SK-N-SH (cell line): ENCODE measurements around the gene JMJD7. TPM values are rescaled to one million over a fixed set of nuclear protein-coding genes. Genes with fewer than 3 reads are reported as not detected.

ENCODE experiments used
- CTCF ChIA-PET: fragments of 300-600, 350-600 bp; formaldehyde crosslinking; extraction: SDS; loops from one replicate; lab custom pipeline; 2021; lab: Yijun Ruan, JAX
- POLR2A ChIA-PET: fragments of 350-600 bp; sonication (Branson Sonifier 250); formaldehyde crosslinking; extraction: SDS; loops from one replicate; lab custom pipeline; 2020; ENCODE audit warnings: antibody characterized with exemption, inconsistent platforms; lab: Yijun Ruan, JAX
- DNase-seq: peaks from one replicate; pipeline ENCODE4 v3.0.0; 2012
- H2AFZ ChIP-seq: fragments of 200-600 bp; sonication (generic); 2 replicates; pipeline ENCODE4 v1.8.1; 2016; ENCODE audit warnings: antibody characterized with exemption, mild to moderate bottlenecking, low read depth
- H3F3A ChIP-seq: fragments of 200-600 bp; sonication (generic); replicated peaks from 2 replicates; pipeline ENCODE3; 2016; ENCODE audit warnings: antibody characterized with exemption, mild to moderate bottlenecking; ENCODE audit not compliant: insufficient read depth
- H3K27ac ChIP-seq, 2 experiments: fragments of 200-500 bp in 1 of 2; fragments of 200-600 bp in 1 of 2; sonication (Bioruptor generic) in 1 of 2; sonication (generic), shearing (Covaris generic) in 1 of 2; 2 replicates each; pipeline versions ENCODE4 v1.5.1 to v1.6.1; 2014 to 2016; ENCODE audit warnings: low read depth in 2 of 2, inconsistent platforms in 1 of 2, low read length in 1 of 2, mild to moderate bottlenecking in 1 of 2, mixed read lengths in 1 of 2
- H3K27me3 ChIP-seq: fragments of 200-600 bp; sonication (generic), shearing (Covaris generic); 2 replicates; pipeline ENCODE4 v1.6.1; 2016; ENCODE audit warnings: mixed run types; ENCODE audit not compliant: insufficient read depth
- H3K36me3 ChIP-seq, 2 experiments: fragments of 200-500 bp in 1 of 2; fragments of 200-600 bp in 1 of 2; sonication (Bioruptor generic) in 1 of 2; sonication (generic) in 1 of 2; replicated peaks in 1 of 2; 2 replicates each; pipeline versions ENCODE3 to v1.5.1; 2014 to 2016; ENCODE audit warnings: low read length in 1 of 2, mild to moderate bottlenecking in 1 of 2; ENCODE audit not compliant: insufficient read depth in 2 of 2, control insufficient read depth in 1 of 2
- H3K4me1 ChIP-seq, 2 experiments: fragments of 200-500 bp in 1 of 2; fragments of 200-600 bp in 1 of 2; sonication (Bioruptor generic) in 1 of 2; sonication (generic), shearing (Covaris generic) in 1 of 2; 2 replicates each; pipeline versions ENCODE4 v1.5.1 to v1.6.1; 2014 to 2016; ENCODE audit warnings: low read depth in 1 of 2, low read length in 1 of 2, mixed run types in 1 of 2; ENCODE audit not compliant: insufficient read depth in 2 of 2, control insufficient read depth in 1 of 2
- H3K4me2 ChIP-seq: fragments of 200-600 bp; sonication (generic), shearing (Covaris generic); 2 replicates; pipeline ENCODE4 v1.6.1; 2017; ENCODE audit warnings: mixed run types
- H3K4me3 ChIP-seq, 2 experiments: fragments of 200-500 bp in 1 of 2; fragments of 200-600 bp in 1 of 2; sonication (Bioruptor generic) in 1 of 2; sonication (generic), shearing (Covaris generic) in 1 of 2; 2 replicates each; pipeline versions ENCODE4 v1.5.1 to v1.8.1; 2014 to 2016; ENCODE audit warnings: low read depth in 2 of 2, inconsistent platforms in 1 of 2, low read length in 1 of 2, mild to moderate bottlenecking in 1 of 2, mixed read lengths in 1 of 2, moderate library complexity in 1 of 2
- H3K79me2 ChIP-seq: fragments of 200-600 bp; sonication (generic); 2 replicates; pipeline ENCODE4 v1.8.1; 2017; ENCODE audit warnings: mild to moderate bottlenecking; ENCODE audit not compliant: insufficient read depth
- H3K9ac ChIP-seq: fragments of 200-600 bp; sonication (generic); 2 replicates; pipeline ENCODE4 v1.6.1; 2017; ENCODE audit warnings: mixed run types
- H3K9me2 ChIP-seq: fragments of 200-600 bp; sonication (generic); 2 replicates; pipeline ENCODE4 v1.6.1; 2017; ENCODE audit warnings: mixed run types
- H3K9me3 ChIP-seq: fragments of 200-600 bp; sonication (generic); 2 replicates; pipeline ENCODE4 v1.6.1; 2017; ENCODE audit warnings: mixed run types, mild to moderate bottlenecking, moderate library complexity
- H4K20me1 ChIP-seq: fragments of 200-600 bp; sonication (generic); 2 replicates; pipeline ENCODE4 v1.6.1; 2017; ENCODE audit warnings: mild to moderate bottlenecking, mixed run types; ENCODE audit not compliant: insufficient read depth
- ELF1 ChIP-seq: IDR thresholded peaks from 2 replicates; pipeline ENCODE4 v1.4.0; 2012
- EP300 ChIP-seq, 2 experiments: IDR thresholded peaks; 2 replicates each; pipeline versions ENCODE4 v1.4.0 to v1.6.1; 2012; ENCODE audit warnings: borderline replicate concordance in 1 of 2, low read depth in 1 of 2, low read length in 1 of 2
- EZH2phosphoT487 ChIP-seq: fragments of 200-600 bp; sonication (generic); IDR thresholded peaks from 2 replicates; pipeline ENCODE4 v1.6.1; 2017; ENCODE audit warnings: low read depth, mixed run types, mild to moderate bottlenecking, antibody characterized with exemption, moderate library complexity, borderline replicate concordance
- FOSL2 ChIP-seq: IDR thresholded peaks from 2 replicates; pipeline ENCODE4 v1.4.0; 2012; ENCODE audit warnings: low read depth, mild to moderate bottlenecking, moderate library complexity, borderline replicate concordance
- FOXM1 ChIP-seq: IDR thresholded peaks from 2 replicates; pipeline ENCODE4 v1.4.0; 2012; ENCODE audit warnings: low read depth, mild to moderate bottlenecking
- GABPA ChIP-seq: IDR thresholded peaks from 2 replicates; pipeline ENCODE4 v1.4.0; 2012; ENCODE audit warnings: low read depth, mild to moderate bottlenecking
- GATA2 ChIP-seq: sonication (generic); formaldehyde crosslinking; IDR thresholded peaks from 2 replicates; pipeline ENCODE4 v1.5.0; 2020; ENCODE audit warnings: mild to moderate bottlenecking, missing genetic modification reagents
- JUND ChIP-seq: IDR thresholded peaks from 2 replicates; pipeline ENCODE4 v1.4.0; 2012
- MEF2A ChIP-seq: IDR thresholded peaks from 2 replicates; pipeline ENCODE4 v1.4.0; 2012; ENCODE audit warnings: low read depth, borderline replicate concordance
- NFIC ChIP-seq: IDR thresholded peaks from 2 replicates; pipeline ENCODE4 v1.4.0; 2012; ENCODE audit warnings: borderline replicate concordance
- NRF1 ChIP-seq: IDR thresholded peaks from 2 replicates; pipeline ENCODE4 v1.6.1; 2012; ENCODE audit warnings: low read depth, mild to moderate bottlenecking, low read length
- POLR2AphosphoS5 ChIP-seq: IDR thresholded peaks from 2 replicates; pipeline ENCODE4 v1.6.1; 2012; ENCODE audit warnings: low read depth, low read length
- SIN3A ChIP-seq: IDR thresholded peaks from 2 replicates; pipeline ENCODE4 v1.6.1; 2012; ENCODE audit warnings: low read depth, mild to moderate bottlenecking, low read length, moderate library complexity, borderline replicate concordance
- SMC3 ChIP-seq: IDR thresholded peaks from 2 replicates; pipeline ENCODE4 v1.6.1; 2012; ENCODE audit warnings: low read depth, low read length, improper control_type of control experiment
- TAF1 ChIP-seq: IDR thresholded peaks from 2 replicates; pipeline ENCODE4 v1.6.1; 2012; ENCODE audit warnings: low read depth, mild to moderate bottlenecking, low read length, moderate library complexity, borderline replicate concordance
- TCF12 ChIP-seq: IDR thresholded peaks from 2 replicates; pipeline ENCODE4 v1.4.0; 2012
- YY1 ChIP-seq: IDR thresholded peaks from 2 replicates; pipeline ENCODE4 v1.4.0; 2012; ENCODE audit warnings: low read depth, mild to moderate bottlenecking
- WGBS: methylation state at CpG from one replicate; pipeline ENCODE4 v1.1.6; 2017; ENCODE audit warnings: low lambda C conversion rate; 5-methylcytosine and 5-hydroxymethylcytosine counted together
- polyA plus RNA-seq, 3 experiments: library from polyadenylated mRNA; depleted of rRNA; stranded (reverse); fragments of >200 nt; gene quantifications; 2 replicates each; pipeline ENCODE4 v1.2.3, GENCODE V29; 2012
- TF ChIP-seq, protein P1 (sequence below): IDR thresholded peaks from 2 replicates; pipeline ENCODE4 v1.4.0; 2012; ENCODE audit warnings: low read depth
- TF ChIP-seq, protein P2 (sequence below): IDR thresholded peaks from 2 replicates; pipeline ENCODE4 v1.4.0; 2012; ENCODE audit warnings: low read depth, borderline replicate concordance
- TF ChIP-seq, protein P3 (sequence below): IDR thresholded peaks from 2 replicates; pipeline ENCODE4 v1.6.1; 2012; ENCODE audit warnings: mild to moderate bottlenecking, low read depth, low read length, moderate library complexity

The JMJD7 gene
- polyA plus RNA-seq, 1 of the 3 experiments (the other 2 are of a cell fraction), result 6.5 TPM

DNA sequence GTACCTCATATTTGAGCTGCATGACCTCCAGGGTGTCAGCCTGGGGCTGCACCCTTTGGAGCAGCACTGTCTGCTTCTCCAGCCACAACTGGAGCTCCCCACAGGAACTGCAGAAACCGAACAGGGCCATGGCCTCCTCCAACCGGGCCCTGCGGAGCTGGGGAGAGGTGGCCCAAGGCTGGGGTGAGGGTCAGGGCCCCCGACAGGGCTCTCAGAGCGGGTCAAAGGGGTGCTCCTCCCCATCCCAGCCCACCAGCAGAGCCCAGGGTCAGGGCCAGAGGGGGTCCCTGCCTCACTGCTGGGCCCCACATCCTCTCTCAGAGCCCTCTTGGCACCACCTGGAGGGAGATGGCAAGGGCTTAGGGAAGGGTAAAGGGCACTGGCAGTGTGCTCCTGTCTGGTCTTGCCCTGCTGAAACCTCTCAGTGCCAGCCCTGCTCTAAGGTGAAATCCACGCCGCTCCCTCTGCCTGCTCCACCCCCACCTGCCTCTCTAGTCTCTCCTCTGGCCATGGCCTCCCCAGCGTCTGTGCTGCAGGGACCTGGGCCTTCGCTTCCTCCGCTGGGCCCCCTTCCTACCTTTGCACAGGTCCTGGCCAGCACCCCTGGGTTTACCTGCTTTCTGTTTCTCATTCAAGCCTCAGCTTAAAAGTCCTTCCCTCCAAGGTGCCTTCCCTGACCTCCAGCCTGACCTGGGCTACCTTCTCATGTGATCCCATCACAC is 52.4 kb downstream of the JMJD7 start (continued):
- no peak for TF ChIP-seq EP300 (IDR thresholded peaks at IDR 0.05; ENCODE audit: borderline replicate concordance in 1 of 2, low read depth in 1 of 2, low read length in 1 of 2)
- no peak for TF ChIP-seq TAF1

DNA sequence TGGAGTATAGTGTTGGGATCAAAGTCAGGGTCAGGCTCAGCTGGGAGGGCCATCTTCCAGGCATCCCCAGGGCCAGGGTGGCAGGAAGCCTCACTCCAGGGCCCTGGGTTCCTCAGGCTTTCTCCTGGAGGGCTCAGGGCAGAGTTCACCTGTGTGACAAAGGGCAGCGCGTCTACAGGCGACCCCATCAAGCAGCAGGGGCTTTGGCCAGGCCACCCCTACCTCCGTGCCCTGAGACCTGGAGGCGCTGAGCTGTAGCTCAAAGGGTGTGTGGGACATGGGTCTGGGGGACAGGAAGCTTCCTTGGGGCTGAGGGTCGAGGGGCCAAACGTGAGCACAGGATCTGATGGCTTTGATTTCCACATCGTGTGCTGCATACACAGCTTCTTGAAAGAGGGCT is 53.2 kb downstream of the JMJD7 start:
- WGBS, result 92% methylated on average over 2 of the region's 8 CpGs
- no peaks in the 10 kb centered on the region for H3F3A ChIP-seq
- H3K4me2 ChIP-seq, result no peak overlapping the region
- DNase-seq, result no peak
- no peak overlapping the region for H3K9ac ChIP-seq
- no peaks in the 10 kb centered on the region for H3K9me3 ChIP-seq
- H4K20me1 ChIP-seq, result no peaks in the 10 kb centered on the region
- CTCF ChIA-PET, result interaction anchor here (1.0 to 2.1 kb wide), 2 partner anchors 24 to 323 kb away, joined by 4 to 5 read pairs; no protein-coding TSS in a partner anchor
- no peaks in the 10 kb centered on the region for H3K36me3 ChIP-seq
- no peak overlapping the region for H2AFZ ChIP-seq
- H3K27ac ChIP-seq, result no peak overlapping the region
- H3K27me3 ChIP-seq, result no peaks in the 10 kb centered on the region
- POLR2A ChIA-PET, result no interaction called here
- no peaks in the 10 kb centered on the region for H3K9me2 ChIP-seq
- peaks cover 0 to 26% of the 10 kb centered on the region in 2 experiments; a peak in 1 of 4 replicates for H3K4me1 ChIP-seq
- TF ChIP-seq ELF1 (no peak), GABPA (no peak), NRF1 (no peak), NFIC (no peak), POLR2AphosphoS5 (no peak)
- TF ChIP-seq, protein P1, sequence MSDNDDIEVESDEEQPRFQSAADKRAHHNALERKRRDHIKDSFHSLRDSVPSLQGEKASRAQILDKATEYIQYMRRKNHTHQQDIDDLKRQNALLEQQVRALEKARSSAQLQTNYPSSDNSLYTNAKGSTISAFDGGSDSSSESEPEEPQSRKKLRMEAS, result no peak
- TF ChIP-seq, protein P2, sequence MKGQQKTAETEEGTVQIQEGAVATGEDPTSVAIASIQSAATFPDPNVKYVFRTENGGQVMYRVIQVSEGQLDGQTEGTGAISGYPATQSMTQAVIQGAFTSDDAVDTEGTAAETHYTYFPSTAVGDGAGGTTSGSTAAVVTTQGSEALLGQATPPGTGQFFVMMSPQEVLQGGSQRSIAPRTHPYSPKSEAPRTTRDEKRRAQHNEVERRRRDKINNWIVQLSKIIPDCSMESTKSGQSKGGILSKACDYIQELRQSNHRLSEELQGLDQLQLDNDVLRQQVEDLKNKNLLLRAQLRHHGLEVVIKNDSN, result no peak
- H3K4me3 ChIP-seq, result no peak overlapping the region
- no peaks in the 10 kb centered on the region for H3K79me2 ChIP-seq

DNA sequence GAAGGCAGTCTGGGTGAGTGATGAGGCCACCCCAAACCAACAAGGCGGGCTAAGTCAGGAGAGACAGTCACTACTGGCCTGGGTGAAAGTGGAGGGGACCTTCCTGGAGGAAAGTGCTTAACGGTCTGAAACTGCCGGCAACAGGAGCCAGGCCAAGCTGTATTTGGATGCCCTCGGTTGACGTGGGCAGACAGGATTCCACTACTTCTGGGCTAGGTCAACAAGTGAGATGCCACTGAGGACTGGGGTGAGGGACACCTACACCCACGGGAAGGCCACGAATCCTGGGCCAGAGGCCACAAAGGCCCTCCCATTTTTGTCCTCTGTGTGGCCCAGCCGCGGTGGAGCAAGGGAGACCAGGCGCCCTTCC is 53.6 kb downstream of the JMJD7 start:
- no peaks in the 10 kb centered on the region for H3F3A ChIP-seq
- H3K9ac ChIP-seq, result no peak overlapping the region
- H3K4me3 ChIP-seq, result no peak overlapping the region
- no peaks in the 10 kb centered on the region for H3K36me3 ChIP-seq
- ChIA-PET CTCF (interaction anchor here (1.0 to 2.1 kb wide), 2 partner anchors 23 to 324 kb away, joined by 4 to 5 read pairs; no protein-coding TSS in a partner anchor), POLR2A (no interaction called here)
- H3K4me1 ChIP-seq, result peaks cover 0 to 21% of the 10 kb centered on the region in 2 experiments; a peak in 1 of 4 replicates
- H3K9me3 ChIP-seq, result no peaks in the 10 kb centered on the region
- H3K9me2 ChIP-seq, result no peaks in the 10 kb centered on the region
- no peak overlapping the region for H3K27ac ChIP-seq
- no peaks in the 10 kb centered on the region for H3K79me2 ChIP-seq
- TF ChIP-seq NFIC (no peak), SMC3 (no peak), TCF12 (no peak), SIN3A (no peak), GATA2 (CRISPR knock-in tag) (no peak), EZH2phosphoT487 (no peak), YY1 (no peak), FOXM1 (no peak), MEF2A (no peak), JUND (no peak), FOSL2 (no peak)
- TF ChIP-seq, protein P3, sequence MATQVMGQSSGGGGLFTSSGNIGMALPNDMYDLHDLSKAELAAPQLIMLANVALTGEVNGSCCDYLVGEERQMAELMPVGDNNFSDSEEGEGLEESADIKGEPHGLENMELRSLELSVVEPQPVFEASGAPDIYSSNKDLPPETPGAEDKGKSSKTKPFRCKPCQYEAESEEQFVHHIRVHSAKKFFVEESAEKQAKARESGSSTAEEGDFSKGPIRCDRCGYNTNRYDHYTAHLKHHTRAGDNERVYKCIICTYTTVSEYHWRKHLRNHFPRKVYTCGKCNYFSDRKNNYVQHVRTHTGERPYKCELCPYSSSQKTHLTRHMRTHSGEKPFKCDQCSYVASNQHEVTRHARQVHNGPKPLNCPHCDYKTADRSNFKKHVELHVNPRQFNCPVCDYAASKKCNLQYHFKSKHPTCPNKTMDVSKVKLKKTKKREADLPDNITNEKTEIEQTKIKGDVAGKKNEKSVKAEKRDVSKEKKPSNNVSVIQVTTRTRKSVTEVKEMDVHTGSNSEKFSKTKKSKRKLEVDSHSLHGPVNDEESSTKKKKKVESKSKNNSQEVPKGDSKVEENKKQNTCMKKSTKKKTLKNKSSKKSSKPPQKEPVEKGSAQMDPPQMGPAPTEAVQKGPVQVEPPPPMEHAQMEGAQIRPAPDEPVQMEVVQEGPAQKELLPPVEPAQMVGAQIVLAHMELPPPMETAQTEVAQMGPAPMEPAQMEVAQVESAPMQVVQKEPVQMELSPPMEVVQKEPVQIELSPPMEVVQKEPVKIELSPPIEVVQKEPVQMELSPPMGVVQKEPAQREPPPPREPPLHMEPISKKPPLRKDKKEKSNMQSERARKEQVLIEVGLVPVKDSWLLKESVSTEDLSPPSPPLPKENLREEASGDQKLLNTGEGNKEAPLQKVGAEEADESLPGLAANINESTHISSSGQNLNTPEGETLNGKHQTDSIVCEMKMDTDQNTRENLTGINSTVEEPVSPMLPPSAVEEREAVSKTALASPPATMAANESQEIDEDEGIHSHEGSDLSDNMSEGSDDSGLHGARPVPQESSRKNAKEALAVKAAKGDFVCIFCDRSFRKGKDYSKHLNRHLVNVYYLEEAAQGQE, result no peak
- no peaks in the 10 kb centered on the region for H3K27me3 ChIP-seq
- no peak for DNase-seq
- H2AFZ ChIP-seq, result no peak overlapping the region
- H3K4me2 ChIP-seq, result no peak overlapping the region
- H4K20me1 ChIP-seq, result no peaks in the 10 kb centered on the region
- WGBS, result 83% methylated on average over 10 of the region's 10 CpGs
